GM19452 (cell line): Measurements from ENCODE around the gene AP4M1.
"Not testable (repeated sequence)": the region's sequence is repeated elsewhere in the genome, so short reads cannot be mapped to it uniquely, and the experiment has no call there.

Experiments used
- ATAC-seq: cut with Tn5 transposase; IDR thresholded peaks from one replicate; pipeline ENCODE4 v1.9.1; 2021; ENCODE audit not compliant: unreplicated experiment

AP4M1 gene

DNA sequence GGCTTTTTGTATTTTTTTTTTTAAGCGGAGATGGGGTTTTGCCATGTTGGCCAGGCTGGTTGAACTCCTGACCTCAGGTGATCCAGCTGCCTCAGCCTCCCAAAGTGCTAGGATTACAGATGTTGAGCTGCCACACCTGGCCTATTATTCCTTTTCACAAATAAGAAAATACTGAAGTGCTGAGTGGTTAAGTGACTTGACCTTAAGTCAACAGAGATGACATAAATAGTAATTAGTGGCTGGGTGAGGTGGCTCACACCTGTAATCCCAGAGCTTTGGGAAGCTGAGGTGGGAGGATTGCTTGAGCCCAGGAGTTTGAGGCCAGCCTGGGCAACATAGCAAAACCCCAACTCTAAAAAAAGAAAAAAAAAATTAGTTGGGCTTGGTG is 28.8 kb downstream of the AP4M1 start:
- ATAC-seq: not testable (repeated sequence)

DNA sequence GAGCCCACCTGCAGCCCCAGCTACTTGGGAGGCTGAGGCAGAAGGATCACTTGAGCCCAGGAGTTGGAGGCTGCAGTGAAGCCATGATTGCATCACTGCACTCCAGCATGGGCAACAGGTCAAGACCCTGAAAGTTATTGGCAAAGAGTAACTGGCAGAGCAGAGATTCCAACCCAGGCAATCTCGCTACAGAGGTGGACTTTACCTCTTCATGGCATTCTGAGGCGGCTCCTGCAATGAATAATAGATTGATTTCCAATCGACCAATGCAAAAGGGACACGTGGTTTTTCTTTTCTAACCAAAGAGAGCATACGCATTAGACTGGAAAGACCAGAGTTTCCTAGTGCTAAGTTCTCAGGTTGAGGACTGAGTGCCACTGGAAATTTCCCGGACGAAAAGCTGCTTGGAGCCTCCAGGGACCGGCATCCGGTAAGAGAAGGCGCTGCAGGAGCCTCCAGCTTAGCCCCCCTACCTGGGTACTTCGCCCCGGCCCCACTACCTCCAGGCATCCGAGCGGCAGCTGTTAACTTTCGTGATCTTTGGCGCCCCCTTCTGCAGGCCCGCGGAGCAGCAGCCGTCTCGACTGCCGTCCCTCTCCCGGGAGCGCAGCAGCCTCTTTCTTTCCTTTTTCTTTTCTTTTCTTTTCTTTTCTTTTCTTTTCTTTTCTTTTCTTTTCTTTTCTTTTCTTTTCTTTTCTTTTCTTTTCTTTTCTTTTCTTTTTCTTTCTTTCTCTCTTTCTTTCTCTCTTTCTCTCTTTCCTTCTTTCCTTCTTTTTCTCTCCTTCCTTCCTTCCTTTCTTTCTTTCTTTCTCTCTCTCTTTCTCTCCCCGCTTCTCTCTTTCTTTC is 29.4 kb downstream of the AP4M1 start:
- ATAC-seq: no peak

DNA sequence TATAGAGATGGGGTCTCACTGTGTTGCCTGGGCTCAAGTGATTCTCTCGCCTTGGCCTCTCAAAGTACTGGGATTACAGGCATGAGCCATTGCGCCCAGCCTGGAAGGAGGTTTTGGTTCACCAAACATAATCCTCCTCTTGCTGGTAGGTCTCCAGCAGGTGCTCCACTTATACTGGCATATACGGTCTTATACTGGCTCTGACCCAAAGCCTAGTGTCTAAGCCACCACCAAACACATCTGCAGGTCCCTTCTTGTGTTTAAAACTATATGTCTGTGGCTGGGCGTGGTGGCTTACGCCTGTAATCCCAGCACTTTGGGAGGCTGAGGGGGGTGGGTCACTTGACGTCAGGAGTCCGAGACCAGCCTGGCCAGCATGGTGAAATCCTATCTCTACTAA is 30.7 kb downstream of the AP4M1 start:
- ATAC-seq: no peak

DNA sequence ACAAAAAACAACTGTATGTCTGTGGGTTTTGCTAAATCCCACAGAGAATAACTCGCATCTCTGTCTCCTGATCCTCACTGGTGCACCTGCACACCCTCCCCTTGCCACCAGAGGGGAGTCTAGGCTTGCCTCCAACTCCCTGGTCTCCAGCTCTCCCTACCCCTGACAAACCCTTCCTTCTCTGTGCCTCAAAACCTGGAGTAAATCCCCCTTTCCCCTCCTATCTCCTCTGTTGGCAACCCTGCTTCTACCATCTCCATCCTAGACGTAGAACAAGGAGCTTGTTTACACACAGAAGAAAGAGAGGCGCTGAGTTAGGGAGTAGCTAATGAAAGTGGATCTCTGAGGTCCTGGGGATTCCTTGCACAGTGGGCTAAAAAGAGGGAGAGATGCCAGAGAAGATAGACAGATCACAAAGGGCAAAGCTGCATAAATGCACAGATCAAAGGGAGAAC is 31.3 kb downstream of the AP4M1 start:
- ATAC-seq: no peak

DNA sequence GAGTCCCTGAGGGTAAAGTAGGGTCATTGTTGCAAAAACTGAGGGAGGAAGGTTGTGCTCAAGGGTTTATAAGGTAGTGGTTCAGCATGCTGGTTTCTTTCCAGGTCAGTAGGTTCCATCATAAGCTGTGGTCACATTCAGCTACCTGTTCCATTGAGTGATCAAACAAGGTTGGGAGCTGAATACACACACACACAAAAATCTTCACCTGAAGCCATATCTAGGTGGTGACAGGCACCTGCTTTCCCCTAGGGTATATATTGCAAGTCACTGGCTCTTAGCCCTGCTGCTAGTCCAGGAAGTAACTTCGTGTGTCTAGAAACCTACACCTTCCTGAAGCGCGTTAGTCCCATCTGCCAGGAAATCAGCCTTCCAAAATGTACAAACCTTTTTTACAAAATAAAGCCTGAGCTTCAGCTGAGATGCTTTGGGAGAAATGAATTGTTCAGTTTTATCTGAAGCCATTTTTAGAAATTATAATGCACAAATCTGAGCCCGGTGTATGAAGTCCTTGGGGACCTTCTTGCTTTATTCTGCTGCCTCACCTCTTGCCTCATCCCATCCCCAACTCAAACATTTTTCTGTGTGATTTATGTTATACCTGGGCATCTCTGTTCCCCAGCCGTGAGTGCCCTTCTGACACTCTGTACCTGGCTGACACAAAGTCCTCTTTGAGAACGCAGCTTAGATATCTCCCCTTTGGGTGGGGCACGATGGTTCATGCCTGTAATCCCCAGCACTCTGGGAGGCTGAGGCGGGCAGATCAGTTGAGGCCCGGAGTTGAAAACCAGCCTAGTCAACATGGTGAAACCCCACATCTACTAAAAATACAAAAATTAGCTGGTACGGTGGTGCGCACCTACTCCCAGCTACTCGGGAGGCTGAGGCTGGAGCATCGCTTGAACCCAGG is 36.7 kb downstream of the AP4M1 start:
- no peak for ATAC-seq

DNA sequence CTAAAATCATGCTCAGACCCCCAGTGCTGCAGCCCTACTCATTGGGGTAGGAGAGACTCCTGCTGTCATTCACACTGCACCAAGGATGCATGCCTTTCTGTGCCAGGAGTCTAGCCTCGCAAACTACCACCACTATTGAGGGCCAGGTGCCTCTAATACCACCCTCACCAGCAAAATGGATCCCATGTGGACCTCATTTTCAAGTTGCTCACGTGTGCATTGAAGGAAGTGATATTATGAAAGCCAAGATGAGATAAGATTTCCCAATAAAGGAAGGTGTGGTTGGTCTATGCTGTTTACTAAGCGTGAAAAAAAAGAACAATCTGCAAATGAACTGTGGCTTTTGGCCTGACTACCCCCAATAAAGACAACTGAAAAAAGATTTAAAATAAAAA is 40.1 kb downstream of the AP4M1 start:
- no peak for ATAC-seq

DNA sequence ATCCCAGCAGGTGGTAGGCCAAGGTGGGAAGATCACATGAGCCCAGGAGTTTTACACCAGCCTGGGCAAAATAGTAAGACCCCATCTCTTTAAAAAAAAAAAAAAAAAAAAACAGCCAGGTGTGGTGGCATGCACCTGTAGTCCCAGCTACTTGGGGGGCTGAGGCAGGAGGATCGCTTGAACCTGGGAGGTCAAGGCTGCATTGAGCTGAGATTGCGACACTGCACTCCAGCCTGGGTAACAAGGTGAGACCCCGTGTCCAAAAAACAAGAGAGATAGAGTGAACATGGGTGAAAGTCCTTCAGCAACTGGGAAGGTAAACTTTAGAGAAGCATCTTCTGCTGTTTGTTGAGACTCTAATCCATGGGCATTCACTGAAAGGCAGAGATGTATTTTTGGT is 41.0 kb downstream of the AP4M1 start:
- ATAC-seq: no peak

DNA sequence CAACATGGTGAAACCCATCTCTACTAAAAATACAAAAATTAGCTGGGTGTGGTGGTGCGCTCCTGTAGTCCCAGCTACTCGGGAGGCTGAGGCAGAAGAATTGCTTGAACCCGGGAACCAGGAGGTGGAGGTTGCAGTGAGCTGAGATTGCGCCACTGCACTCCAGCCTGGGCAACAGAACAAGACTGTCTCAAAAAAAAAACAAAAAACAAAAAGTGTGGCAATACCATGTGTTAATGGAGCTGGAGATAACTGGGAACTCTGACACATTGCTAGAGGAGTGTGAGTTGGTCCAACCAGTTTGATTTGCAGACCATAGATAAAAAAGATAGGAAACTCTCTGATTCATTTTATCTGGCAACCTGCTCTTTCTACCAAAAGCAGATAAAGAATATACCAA is 44.9 kb downstream of the AP4M1 start:
- not testable (repeated sequence) for ATAC-seq

DNA sequence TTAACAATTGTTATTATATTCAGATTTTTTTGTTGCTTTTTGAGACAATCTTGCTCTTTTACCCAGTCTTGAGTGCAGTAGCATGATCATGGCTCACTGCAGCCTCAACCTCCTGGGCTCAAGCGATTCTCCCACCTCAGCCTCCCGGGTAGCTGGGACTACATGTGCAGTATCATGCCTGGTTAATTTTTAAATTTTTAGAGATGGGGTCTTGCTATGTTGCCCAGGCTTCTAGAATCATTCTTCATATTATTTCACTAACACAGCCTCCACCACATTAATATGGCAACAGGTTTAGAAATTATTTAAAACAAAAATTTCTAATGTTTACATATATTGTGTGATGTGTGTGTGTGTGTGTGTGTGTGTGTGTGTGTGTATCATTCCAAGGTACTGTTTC is 45.8 kb downstream of the AP4M1 start:
- no peak for ATAC-seq

DNA sequence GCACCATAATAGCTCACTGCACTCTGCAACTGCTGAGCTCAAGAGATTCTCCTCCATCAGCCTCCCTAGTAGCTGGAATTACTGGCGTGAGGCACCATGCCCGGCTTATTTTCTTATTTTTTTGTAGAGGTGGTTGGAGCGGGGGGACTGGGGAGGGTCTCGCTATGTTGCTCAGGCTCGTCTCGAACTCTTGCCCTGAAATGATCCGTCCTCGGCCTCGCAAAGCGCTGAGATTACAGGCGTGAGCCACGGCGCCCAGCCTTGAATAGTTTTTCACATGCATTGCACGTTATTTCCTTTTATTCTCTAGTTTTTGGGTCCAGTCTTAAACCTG is 46.7 kb downstream of the AP4M1 start:
- ATAC-seq: no peak

DNA sequence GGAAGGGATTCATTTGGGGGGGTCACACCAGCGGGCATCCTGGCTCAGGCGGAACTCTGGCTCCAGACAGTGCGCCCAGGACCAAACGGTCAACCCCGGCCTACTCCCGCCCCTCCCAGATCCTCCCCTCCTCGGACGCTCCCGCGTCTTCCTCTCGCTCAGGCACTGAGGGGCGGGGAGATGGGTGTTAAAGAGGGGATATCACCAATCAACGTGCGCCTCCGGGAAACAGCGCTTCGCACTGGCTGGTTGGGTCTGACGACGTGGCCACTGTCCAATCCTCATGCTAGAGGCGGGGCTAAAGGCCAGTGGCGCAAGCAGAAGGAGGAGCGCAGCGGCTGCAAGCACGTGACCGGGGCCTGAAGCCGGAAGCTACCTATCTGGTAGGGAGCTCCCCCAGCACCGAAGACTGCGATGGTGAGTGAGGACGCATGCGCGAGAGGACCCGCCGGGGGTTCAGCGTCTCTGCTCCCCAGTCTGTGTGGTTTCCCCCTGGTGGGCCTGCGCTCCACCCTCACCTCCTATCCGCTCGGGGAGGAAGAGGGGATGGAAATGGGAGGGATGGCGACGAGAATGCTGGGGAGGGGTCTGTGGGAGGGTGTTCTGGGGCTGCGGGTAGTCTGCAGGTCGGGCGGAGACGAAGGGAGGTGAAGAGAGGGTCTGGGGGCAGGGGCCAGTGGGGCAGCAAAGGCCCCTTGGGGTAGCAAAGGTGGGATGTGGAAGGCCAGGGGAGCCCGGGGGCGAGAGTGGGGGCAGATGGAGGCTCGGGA is 47.3 kb downstream of the AP4M1 start, which contains the start of gene LAMTOR4:
LAMTOR4 (plus strand) TSS at position 360 of the 770 bp plus-strand sequence; CDS start at position 415, 55 bp downstream.
- ATAC-seq: peak; percentile 97

DNA sequence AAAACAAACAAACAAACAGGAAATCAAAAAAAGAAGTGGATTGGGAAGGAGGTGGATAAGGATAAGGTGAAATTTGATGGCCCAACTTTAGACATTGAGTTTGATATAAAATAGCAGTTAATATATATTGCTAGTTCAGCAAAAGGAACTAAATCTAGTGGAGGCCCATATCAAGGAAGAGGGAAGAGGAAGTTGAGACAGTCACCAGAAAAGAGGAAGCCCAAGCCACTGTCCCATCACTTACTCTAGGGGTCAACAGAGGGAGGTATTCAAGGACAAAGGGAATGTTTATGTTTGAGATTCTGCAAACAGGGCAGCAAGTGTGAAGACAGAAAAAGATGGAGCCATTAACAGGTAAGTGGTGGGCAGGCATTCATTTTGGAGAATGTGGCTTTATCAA is 51.0 kb downstream of the AP4M1 start:
- ATAC-seq: no peak

DNA sequence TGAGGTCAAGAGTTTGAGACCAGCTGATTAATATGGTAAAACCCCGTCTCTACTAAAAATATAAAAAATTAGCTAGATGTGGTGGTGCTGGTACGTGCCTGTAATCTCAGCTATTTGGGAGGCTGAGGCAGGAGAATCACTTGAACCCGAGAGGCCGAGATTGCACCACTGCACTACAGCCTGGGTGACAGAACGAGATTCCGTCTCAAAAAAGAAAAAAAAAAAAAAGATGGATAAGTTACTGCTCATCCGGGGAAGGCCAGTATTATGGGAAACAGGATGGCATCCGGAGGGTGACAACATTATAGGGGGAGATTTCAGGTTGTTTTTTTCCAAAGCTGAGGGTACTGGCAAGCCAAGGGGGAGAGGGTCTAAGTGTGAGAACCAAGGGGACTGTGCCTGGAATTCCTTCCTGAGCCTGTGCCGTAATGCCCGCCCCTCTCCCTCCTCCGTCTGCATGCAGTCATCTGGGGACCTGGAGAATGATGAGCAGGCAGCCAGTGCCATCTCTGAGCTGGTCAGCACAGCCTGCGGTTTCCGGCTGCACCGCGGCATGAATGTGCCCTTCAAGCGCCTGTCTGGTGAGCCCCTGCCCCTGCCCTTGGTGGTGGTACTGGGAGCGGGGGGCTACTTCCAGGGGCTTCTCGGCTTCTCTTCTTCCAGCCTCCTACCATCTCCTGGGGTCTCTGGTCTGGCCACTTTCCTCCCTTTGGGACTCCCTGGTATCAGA is 51.7 kb downstream of the AP4M1 start:
- ATAC-seq: no peak

DNA sequence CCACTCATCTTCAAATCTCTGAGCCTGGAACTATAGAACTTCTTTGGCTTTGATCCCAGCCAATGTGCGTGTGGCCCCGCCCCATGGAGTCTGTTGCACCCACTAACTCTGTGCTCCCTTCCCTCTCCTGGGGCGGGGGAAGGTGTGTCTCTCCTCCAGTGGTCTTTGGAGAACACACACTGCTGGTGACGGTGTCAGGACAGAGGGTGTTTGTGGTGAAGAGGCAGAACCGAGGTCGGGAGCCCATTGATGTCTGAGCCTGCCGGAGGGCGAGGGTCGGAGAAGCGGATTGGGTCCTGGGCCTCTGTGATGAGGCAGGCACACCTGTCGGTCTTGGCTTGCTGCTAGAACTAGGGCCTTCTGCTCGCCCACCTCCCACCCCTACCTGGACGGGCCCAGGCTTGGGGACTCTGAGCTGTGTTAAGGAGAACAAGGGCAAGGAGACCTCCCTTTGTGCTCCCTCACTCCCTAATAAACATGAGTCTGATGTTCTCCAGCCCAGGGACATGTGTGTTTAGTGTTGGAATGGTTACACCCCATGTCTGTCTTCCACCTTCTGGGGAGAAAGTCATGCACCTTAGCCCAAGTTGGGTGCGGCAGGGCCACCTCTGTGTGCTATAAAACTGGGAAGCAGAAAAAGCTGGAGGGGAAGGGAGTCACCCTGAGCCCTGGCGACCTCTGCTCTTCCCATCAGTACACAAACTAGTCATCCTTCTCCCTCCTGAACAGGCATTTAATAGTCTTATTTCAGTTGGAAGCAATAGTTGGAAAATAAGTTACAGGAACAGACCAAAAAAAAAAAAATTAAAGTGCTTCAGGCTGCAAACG is 52.5 kb downstream of the AP4M1 start:
- no peak for ATAC-seq

DNA sequence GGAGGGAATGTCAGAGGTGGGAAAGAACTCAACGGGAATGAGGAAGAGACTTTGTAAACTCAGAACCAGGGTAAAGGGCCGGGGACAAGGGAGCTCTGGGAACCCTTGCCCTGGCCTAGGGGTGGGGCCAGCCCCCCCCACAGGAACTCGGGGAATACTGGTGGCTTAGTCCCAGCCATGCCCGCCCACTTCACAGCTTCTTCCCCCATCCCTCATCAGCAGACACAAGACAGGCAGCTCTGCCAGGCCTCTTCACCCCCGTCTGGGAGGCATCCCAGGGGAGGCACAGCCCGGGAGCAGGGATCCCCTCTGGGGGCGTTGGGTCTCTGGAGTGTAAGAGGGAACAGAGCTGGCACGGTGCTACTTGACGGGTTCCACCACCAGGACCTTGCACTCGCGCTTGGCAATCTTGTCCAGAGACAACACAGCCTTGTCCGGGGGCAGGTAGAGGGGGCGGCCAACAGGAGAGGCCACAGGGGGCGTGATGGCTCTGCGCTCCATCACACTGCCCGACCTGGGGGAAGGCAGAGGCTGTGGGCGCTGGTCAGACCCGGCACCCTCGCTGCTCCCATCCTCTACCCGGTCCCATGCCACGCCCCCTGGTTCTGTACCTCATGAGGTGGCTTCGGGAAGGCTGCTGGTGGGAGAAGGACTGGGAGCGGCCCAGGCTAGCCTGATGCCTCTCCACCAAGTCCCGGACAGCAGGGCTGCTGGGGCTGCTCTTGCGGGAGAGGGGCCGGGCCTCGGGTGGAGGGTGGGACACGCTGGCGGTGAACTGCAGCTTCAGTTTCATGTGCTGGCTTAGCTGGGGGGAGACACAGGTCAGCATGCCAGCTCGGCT is 53.4 kb downstream of the AP4M1 start:
- no peak for ATAC-seq

DNA sequence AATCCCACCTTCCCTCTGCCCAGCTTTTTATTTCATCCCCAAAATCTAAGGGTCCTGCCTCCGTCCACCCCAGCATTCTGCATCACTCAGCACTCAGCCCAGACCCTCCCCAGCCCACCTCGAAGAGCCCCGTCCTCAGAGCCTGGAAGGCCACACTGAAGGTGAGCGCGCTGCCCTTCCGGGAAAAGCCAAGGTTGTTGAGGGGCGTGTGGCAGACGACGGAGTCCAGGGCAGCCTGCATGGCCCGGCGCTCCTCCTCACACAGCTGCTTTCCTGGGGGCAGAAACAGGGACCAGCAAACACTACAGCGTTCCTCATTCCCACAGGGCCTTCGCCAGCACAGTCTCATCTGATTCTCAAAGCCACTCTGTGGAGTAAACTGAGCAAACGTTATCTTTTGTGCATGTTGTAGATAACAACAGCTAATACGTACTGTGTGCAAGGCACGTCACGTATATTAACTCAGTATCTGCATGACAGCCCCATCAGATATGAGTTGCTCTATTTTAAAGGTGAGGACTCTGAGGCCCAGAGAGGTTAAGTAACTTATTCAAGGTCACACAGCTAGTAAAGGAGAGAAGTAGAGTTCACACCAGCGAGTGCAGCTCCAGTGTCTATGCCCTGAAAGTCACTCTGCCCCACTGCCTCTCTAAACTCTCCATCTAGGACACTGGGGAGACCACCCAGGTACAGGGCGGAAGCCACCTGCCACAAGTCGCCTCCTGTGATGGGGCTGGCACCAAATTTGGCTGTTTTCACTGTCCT is 54.3 kb downstream of the AP4M1 start:
- ATAC-seq: no peak

DNA sequence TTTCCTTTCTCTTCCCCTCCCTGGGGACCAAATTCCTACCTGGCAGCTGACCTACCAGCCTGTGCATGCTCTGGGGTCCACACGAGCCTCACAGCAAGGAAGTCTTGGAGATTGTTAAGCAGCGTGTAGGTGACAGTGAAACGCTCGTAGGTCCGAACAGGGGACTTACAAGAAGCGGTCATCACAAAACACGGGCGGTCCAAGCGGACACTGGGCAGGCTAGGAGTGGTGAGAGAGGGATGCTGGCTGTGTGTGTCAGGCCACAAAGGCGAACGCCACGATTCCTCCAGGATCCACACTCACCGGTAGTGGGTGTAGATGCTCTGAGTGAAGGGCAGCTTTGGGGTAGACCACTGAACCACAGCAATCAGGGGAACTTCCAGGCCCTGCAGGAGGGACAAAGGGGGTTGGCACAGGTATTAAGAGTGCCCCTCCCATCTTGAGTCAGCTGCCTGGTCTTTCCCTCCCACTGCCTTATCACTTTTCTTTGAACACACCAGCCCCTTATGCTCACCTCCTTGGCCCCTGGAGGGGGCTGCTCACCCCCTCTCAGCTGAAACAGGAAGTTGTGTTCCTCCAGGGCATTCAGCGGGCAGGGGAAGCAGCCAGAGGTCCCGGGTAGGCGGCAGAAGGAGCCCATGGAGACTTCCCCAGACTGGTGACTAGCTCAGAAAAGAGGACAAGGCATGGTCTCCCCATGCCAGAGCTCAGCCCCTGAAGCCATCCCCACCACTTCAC is 55.1 kb downstream of the AP4M1 start:
- ATAC-seq: no peak

DNA sequence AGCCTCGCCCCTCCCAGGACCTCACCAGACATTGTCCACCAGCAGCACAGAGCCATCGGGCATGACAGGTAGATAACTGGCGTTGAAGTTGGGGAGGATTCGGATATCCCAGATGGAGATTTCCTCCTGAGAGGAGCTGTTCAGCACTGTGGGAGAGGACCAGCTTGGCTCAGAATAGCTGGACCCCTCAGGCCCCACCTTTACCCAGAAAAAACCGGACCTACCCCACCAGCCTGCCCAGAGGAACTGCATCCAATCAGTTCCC is 55.6 kb downstream of the AP4M1 start:
- no peak for ATAC-seq
